ENCODE data around the gene HNRNPA1.

The HNRNPA1 gene

GRCh38 chr12:54331461-54331860 is 50.9 kb downstream of the HNRNPA1 start:
- Histone ChIP-seq H3K4me3 (ENCODE audit: low read depth in 1 of 2, low read length in 1 of 2) (no peak overlapping the region), H3K9me3 (no peaks in the 10 kb centered on the region), H3K36me3 (no peaks in the 10 kb centered on the region), H3K27ac (no peak overlapping the region), H3K27me3 (no peaks in the 10 kb centered on the region), H3K4me1 (ENCODE audit: control insufficient read depth in 1 of 2, insufficient read depth in 1 of 2, low read depth in 1 of 2, low read length in 1 of 2) (peaks cover 46 to 53% of the 10 kb centered on the region in 2 experiments)
- no peak for TF ChIP-seq CTCF (IDR thresholded peaks at IDR 0.05)

GRCh38 chr12:54333420-54334034 is 53.0 kb downstream of the HNRNPA1 start:
- no peak overlapping the region for H3K27ac ChIP-seq
- no peak overlapping the region for H3K4me3 ChIP-seq (ENCODE audit: low read depth in 1 of 2, low read length in 1 of 2)
- H3K4me1 ChIP-seq (ENCODE audit: control insufficient read depth in 1 of 2, insufficient read depth in 1 of 2, low read depth in 1 of 2, low read length in 1 of 2), result peaks cover 26 to 33% of the 10 kb centered on the region in 2 experiments
- H3K9me3 ChIP-seq, result no peaks in the 10 kb centered on the region
- no peaks in the 10 kb centered on the region for H3K36me3 ChIP-seq
- TF ChIP-seq CTCF (IDR thresholded peaks at IDR 0.05), result no peak
- no peaks in the 10 kb centered on the region for H3K27me3 ChIP-seq
